Measurements from ENCODE around the gene CDK18. TPM values are rescaled to one million over a fixed set of nuclear protein-coding genes. Genes with fewer than 3 reads are reported as not detected.
"Not testable (repeated sequence)": the region's sequence is repeated elsewhere in the genome, so short reads cannot be mapped to it uniquely, and the experiment has no call there.

CDK18 gene
- total RNA-seq, 1 donor from 2014 or later: 3.0 TPM

GRCh38 chr1:205475855-205476254 lies 28.6 kb upstream of the CDK18 start:
- DNase-seq (ENCODE audit: extremely low spot score, unreplicated experiment): no peak
- Mint-ChIP-seq H3K9me3 (ENCODE audit: unreplicated experiment) (no peaks in the 10 kb centered on the region), H3K36me3 (ENCODE audit: unreplicated experiment) (no peaks in the 10 kb centered on the region), H3K27ac (ENCODE audit: unreplicated experiment) (no peak overlapping the region), H3K27me3 (ENCODE audit: unreplicated experiment) (peaks cover 39% of the 10 kb centered on the region), H3K4me1 (ENCODE audit: unreplicated experiment) (peaks cover 3% of the 10 kb centered on the region), H3K4me3 (ENCODE audit: unreplicated experiment) (no peak overlapping the region)
- TF ChIP-seq, protein P1, sequence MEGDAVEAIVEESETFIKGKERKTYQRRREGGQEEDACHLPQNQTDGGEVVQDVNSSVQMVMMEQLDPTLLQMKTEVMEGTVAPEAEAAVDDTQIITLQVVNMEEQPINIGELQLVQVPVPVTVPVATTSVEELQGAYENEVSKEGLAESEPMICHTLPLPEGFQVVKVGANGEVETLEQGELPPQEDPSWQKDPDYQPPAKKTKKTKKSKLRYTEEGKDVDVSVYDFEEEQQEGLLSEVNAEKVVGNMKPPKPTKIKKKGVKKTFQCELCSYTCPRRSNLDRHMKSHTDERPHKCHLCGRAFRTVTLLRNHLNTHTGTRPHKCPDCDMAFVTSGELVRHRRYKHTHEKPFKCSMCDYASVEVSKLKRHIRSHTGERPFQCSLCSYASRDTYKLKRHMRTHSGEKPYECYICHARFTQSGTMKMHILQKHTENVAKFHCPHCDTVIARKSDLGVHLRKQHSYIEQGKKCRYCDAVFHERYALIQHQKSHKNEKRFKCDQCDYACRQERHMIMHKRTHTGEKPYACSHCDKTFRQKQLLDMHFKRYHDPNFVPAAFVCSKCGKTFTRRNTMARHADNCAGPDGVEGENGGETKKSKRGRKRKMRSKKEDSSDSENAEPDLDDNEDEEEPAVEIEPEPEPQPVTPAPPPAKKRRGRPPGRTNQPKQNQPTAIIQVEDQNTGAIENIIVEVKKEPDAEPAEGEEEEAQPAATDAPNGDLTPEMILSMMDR (IDR thresholded peaks at IDR 0.05): no peak

DNA sequence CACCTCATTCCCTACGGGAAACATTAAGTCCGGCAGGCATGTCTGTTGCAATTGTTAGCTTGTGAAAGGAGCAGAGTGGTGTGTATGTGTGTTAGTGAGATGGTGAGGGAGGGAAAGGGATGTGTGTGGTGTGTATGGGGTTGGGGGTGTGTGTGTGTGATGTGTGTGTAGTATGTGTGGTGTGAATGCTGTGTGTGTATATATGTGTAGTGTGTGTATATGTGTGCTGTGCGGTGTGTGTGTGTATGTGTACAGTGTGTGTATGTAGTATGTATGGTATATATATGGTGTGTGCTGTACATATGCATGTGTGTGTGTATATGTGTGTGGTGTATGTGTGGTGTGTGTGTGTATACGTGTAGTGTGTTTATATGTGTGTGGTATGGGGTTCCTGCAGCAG lies 27.8 kb upstream of the CDK18 start:
- H3K4me1 Mint-ChIP-seq (ENCODE audit: unreplicated experiment): peaks cover 3% of the 10 kb centered on the region
- DNase-seq (ENCODE audit: extremely low spot score, unreplicated experiment): no peak
- H3K27me3 Mint-ChIP-seq (ENCODE audit: unreplicated experiment): peaks cover 43% of the 10 kb centered on the region
- TF ChIP-seq, protein P1 (IDR thresholded peaks at IDR 0.05): no peak
- no peak overlapping the region for H3K27ac Mint-ChIP-seq (ENCODE audit: unreplicated experiment)
- no peaks in the 10 kb centered on the region for H3K36me3 Mint-ChIP-seq (ENCODE audit: unreplicated experiment)
- no peak overlapping the region for H3K4me3 Mint-ChIP-seq (ENCODE audit: unreplicated experiment)
- H3K9me3 Mint-ChIP-seq (ENCODE audit: unreplicated experiment): no peaks in the 10 kb centered on the region

GRCh38 chr1:205477121-205477758 lies 27.2 kb upstream of the CDK18 start:
- Mint-ChIP-seq H3K27me3 (ENCODE audit: unreplicated experiment) (peaks cover 43% of the 10 kb centered on the region), H3K4me3 (ENCODE audit: unreplicated experiment) (no peak overlapping the region), H3K9me3 (ENCODE audit: unreplicated experiment) (no peaks in the 10 kb centered on the region), H3K36me3 (ENCODE audit: unreplicated experiment) (no peaks in the 10 kb centered on the region), H3K4me1 (ENCODE audit: unreplicated experiment) (peaks cover 3% of the 10 kb centered on the region), H3K27ac (ENCODE audit: unreplicated experiment) (no peak overlapping the region)
- no peak for DNase-seq (ENCODE audit: extremely low spot score, unreplicated experiment)
- TF ChIP-seq, protein P1 (IDR thresholded peaks at IDR 0.05): no peak

DNA sequence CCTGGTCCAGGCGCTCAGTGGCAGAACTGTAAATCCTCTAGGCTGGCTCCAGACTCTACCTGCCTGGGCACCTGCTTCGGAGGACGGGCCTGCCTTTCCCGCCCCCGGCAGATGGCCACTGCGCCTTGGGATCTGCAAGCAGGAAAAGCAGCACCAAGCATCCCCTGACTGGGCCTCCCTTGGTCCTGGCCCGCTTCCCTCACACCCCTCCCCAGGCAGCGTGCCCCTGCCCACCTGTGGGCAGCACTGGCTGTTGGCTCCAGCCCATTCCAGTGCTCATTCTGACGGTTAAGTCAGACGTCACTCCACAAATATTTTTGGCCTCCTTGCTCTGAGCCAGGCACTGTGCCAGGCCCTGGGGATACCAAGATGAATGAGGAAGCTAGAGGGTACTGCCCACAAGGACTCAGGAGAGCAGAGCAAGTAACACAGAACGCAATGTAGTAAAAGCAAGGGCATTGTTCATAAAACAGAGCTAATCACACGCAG lies 26.7 kb upstream of the CDK18 start:
- Mint-ChIP-seq H3K4me1 (ENCODE audit: unreplicated experiment) (peaks cover 3% of the 10 kb centered on the region), H3K27me3 (ENCODE audit: unreplicated experiment) (peaks cover 43% of the 10 kb centered on the region), H3K27ac (ENCODE audit: unreplicated experiment) (no peak overlapping the region), H3K36me3 (ENCODE audit: unreplicated experiment) (no peaks in the 10 kb centered on the region), H3K9me3 (ENCODE audit: unreplicated experiment) (no peaks in the 10 kb centered on the region), H3K4me3 (ENCODE audit: unreplicated experiment) (no peak overlapping the region)
- no peak for DNase-seq (ENCODE audit: extremely low spot score, unreplicated experiment)
- TF ChIP-seq, protein P1 (IDR thresholded peaks at IDR 0.05): no peak

DNA sequence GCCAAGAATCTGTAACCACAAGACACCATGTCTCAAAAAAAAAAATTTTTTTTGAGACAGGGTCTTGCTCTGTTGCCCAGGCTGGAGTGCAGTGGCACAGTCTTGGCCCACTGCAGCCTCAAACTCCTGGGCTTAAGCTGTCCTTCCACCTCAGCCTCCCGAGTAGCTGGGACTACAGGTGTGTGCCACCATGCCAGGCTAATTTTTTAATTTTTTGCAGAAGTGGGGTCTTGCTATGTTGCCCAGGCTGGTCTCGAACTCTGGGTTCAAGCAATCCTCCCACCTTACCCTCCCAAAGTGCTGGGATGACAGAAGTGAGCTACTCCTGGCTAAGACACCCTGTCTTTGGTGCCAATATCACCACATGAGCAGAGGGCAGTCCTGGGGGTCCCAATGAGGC lies 25.5 kb upstream of the CDK18 start:
- H3K4me3 Mint-ChIP-seq (ENCODE audit: unreplicated experiment); H3K9me3 Mint-ChIP-seq (ENCODE audit: unreplicated experiment); H3K36me3 Mint-ChIP-seq (ENCODE audit: unreplicated experiment); H3K4me1 Mint-ChIP-seq (ENCODE audit: unreplicated experiment); H3K27ac Mint-ChIP-seq (ENCODE audit: unreplicated experiment); DNase-seq (ENCODE audit: extremely low spot score, unreplicated experiment): not testable (repeated sequence)
- H3K27me3 Mint-ChIP-seq (ENCODE audit: unreplicated experiment): peaks cover 46% of the 10 kb centered on the region

Measured in osteocyte (in vitro differentiated cells).